GM19397 (cell line): ENCODE data around the gene OR56A4.
"Not testable (repeated sequence)": the region's sequence is repeated elsewhere in the genome, so short reads cannot be mapped to it uniquely, and the experiment has no call there.

ENCODE experiments used
- ATAC-seq: cut with Tn5 transposase; IDR thresholded peaks from one replicate; pipeline ENCODE4 v1.9.1; 2021; ENCODE audit warnings: mild to moderate bottlenecking, moderate library complexity; ENCODE audit not compliant: unreplicated experiment

The OR56A4 gene

DNA sequence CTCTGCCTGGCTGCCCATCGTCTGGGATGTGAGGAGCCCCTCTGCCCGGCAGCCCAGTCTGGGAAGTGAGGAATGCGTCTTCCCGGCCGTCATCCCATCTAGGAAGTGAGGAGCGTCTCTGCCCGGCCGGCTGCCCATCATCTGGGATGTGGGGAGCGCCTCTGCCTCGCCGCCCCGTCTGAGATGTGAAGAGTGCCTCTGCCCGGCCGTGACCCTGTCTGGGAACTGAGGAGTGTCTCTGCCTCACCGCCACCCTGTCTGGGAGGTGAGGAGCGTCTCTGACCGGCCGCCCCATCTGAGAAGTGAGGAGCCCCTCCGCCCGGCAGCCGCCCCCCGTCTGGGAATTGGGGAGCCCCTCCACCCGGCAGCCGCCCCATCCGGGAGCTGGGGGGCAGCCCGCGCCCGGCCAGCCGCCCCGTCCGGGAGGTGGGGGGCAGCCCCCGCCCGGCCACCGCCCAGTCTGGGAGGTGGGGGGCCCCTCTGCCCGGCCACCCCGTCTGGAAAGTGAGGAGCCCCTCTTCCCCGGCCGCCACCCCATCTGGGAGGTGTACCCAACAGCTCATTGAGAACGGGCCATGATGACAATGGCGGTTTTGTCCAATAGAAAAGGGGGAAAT lies 45.9 kb downstream of the OR56A4 start:
- not testable (repeated sequence) for ATAC-seq

DNA sequence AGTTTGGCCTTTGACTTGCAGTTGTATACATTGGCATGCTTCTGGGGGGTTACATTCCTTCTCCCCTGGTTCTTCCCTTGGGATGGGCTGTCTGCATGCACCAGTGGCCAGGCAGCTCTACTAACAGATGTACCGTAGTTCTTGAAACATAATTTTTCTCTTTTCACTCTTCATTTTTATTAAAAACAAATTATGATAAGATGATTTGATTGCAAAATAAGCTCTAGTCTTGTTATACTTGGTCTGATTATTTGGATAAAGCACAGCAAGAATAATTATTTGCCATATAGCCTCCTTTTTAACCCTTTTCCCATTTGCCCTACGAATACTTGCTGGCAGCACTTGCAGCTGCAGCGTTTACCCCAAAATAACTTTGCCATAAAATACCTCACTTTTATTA lies 51.2 kb downstream of the OR56A4 start:
- ATAC-seq, result no peak
